SIG-M5 treated with dmso at 0.1 percent for 504 hours (cell line): ENCODE data around the gene CBLL1.

ENCODE experiments used
- DNase-seq: peaks from one replicate; lab custom pipeline; 2025; ENCODE audit not compliant: unreplicated experiment; lab: John Stamatoyannopoulos, UW

CBLL1 gene

GRCh38 chr7:107742678-107743566, 1.0 kb upstream of the CBLL1 start:
- peak; percentile 94 for DNase-seq

GRCh38 chr7:107744345-107744750, 406 bp downstream of the CBLL1 start:
- peak; percentile 63 for DNase-seq

- no peak for DNase-seq
These were observed 2.1 kb downstream of the CBLL1 start for GRCh38 chr7:107746006-107746405.

- no peak for DNase-seq
These were observed 7.2 kb downstream of the CBLL1 start for GRCh38 chr7:107751113-107751512.

- no peak for DNase-seq
These were observed 10.7 kb downstream of the CBLL1 start for GRCh38 chr7:107754642-107755041.

GRCh38 chr7:107758667-107759066, 14.7 kb downstream of the CBLL1 start:
- no peak for DNase-seq

- no peak for DNase-seq
These were observed 23.4 kb downstream of the CBLL1 start for GRCh38 chr7:107767391-107767790.

GRCh38 chr7:107768263-107768662, 24.3 kb downstream of the CBLL1 start:
- no peak for DNase-seq

- no peak for DNase-seq
These were observed 29.1 kb downstream of the CBLL1 start for GRCh38 chr7:107773027-107773426.

- DNase-seq, result no peak
These were observed 33.8 kb downstream of the CBLL1 start for GRCh38 chr7:107777702-107778101.

GRCh38 chr7:107778283-107778682, 34.3 kb downstream of the CBLL1 start:
- no peak for DNase-seq

GRCh38 chr7:107779647-107780099, 35.7 kb downstream of the CBLL1 start:
- no peak for DNase-seq

GRCh38 chr7:107782374-107782773, 38.4 kb downstream of the CBLL1 start:
- DNase-seq, result no peak

GRCh38 chr7:107783648-107784047, 39.7 kb downstream of the CBLL1 start:
- no peak for DNase-seq

GRCh38 chr7:107785170-107785569, 41.2 kb downstream of the CBLL1 start:
- no peak for DNase-seq

GRCh38 chr7:107785926-107786325, 42.0 kb downstream of the CBLL1 start:
- DNase-seq, result no peak

- no peak for DNase-seq
These were observed 44.3 kb downstream of the CBLL1 start for GRCh38 chr7:107788216-107788615.

GRCh38 chr7:107788662-107789061, 44.7 kb downstream of the CBLL1 start:
- DNase-seq, result no peak

- DNase-seq, result no peak
These were observed 45.7 kb downstream of the CBLL1 start for GRCh38 chr7:107789647-107790046.

GRCh38 chr7:107792364-107792763, 48.4 kb downstream of the CBLL1 start:
- DNase-seq, result no peak

GRCh38 chr7:107799647-107800264, 55.8 kb downstream of the CBLL1 start:
- no peak for DNase-seq

GRCh38 chr7:107803009-107803610, 59.2 kb downstream of the CBLL1 start, which contains the start of gene SLC26A3:
Gene SLC26A3, minus strand, starts transcription at chr7:107803223. Its CDS starts 8,714 bp downstream, at chr7:107794509.
- DNase-seq, result no peak
